B cell (primary cell): ENCODE data around the gene FAIM2. TPM values are rescaled to one million over a fixed set of nuclear protein-coding genes. Genes with fewer than 3 reads are reported as not detected.

Experiments used
- ATAC-seq: fragments of 200-7000 bp; cut with Tn5 transposase; one replicate; pipeline ENCODE4 v1.10.0; 2021; ENCODE audit warnings: low read depth, mild to moderate bottlenecking, moderate number of reproducible peaks, moderate library complexity
- CTCF ChIA-PET: fragments of 350-600 bp; sonication (Branson Sonifier 250); formaldehyde crosslinking; loops from one replicate; lab custom pipeline; 2021; ENCODE audit warnings: antibody characterized with exemption, inconsistent platforms; lab: Charles Lee
- POLR2A ChIA-PET: fragments of 350-600 bp; sonication (Branson Sonifier 250); formaldehyde crosslinking; loops from one replicate; lab custom pipeline; 2021; ENCODE audit warnings: antibody characterized with exemption; lab: Charles Lee
- DNase-seq: peaks from one replicate; pipeline ENCODE4 v3.0.0; 2013
- H2AFZ ChIP-seq: 2 replicates; pipeline ENCODE4 v1.6.1; 2012; ENCODE audit warnings: mild to moderate bottlenecking, low read depth, low read length; ENCODE audit not compliant: insufficient read depth, poor library complexity, severe bottlenecking
- H3K27ac ChIP-seq, 2 donors: 1 replicate in 1 of 2; 2 replicates in 1 of 2; pipeline ENCODE4 v1.5.1; 2012 to 2013; ENCODE audit warnings: low read length in 2 of 2, mild to moderate bottlenecking in 2 of 2, moderate library complexity in 1 of 2
- H3K27me3 ChIP-seq, 4 experiments: fragments of 200-600 bp in 1 of 4; sonication (generic) in 1 of 4; replicated peaks in 1 of 4; 1 replicate in 2 of 4; 2 replicates in 2 of 4; pipeline versions ENCODE4 v1.6.1 to v1.7.0; 2013 to 2016; ENCODE audit warnings: low read length in 3 of 4, mild to moderate bottlenecking in 2 of 4, mixed read lengths in 1 of 4, moderate library complexity in 1 of 4; ENCODE audit not compliant: insufficient read depth in 4 of 4, control insufficient read depth in 3 of 4; ENCODE audit errors: control extremely low read depth in 1 of 4
- H3K36me3 ChIP-seq, 2 experiments: replicated peaks in 1 of 2; 1 replicate in 1 of 2; 2 replicates in 1 of 2; pipeline versions ENCODE4 v1.6.1 to v1.7.1; 2013; ENCODE audit warnings: low read length in 1 of 2; ENCODE audit not compliant: insufficient read depth in 2 of 2, control insufficient read depth in 1 of 2; ENCODE audit errors: control extremely low read depth in 1 of 2, extremely low read depth in 1 of 2
- H3K4me1 ChIP-seq, 2 donors: fragments of 200-600 bp in 1 of 2; sonication (generic) in 1 of 2; 1 replicate in 1 of 2; 2 replicates in 1 of 2; pipeline versions ENCODE4 v1.5.1 to v1.6.1; 2013 to 2017; ENCODE audit warnings: low read length in 2 of 2; ENCODE audit not compliant: control insufficient read depth in 2 of 2, insufficient read depth in 2 of 2
- H3K4me2 ChIP-seq: replicated peaks from 2 replicates; pipeline ENCODE3; 2012; ENCODE audit warnings: mild to moderate bottlenecking, low read depth, low read length; ENCODE audit not compliant: poor library complexity, severe bottlenecking
- H3K4me3 ChIP-seq, 5 experiments: fragments of 200-600 bp in 1 of 5; sonication (generic) in 1 of 5; 1 replicate in 3 of 5; 2 replicates in 2 of 5; pipeline versions ENCODE4 v1.5.1 to v1.7.0; 2011 to 2016; ENCODE audit warnings: low read length in 4 of 5, mild to moderate bottlenecking in 4 of 5, low read depth in 2 of 5, control low read depth in 1 of 5, moderate library complexity in 1 of 5; ENCODE audit not compliant: insufficient read depth in 1 of 5; ENCODE audit errors: control extremely low read depth in 1 of 5, extremely low read depth in 1 of 5
- H3K79me2 ChIP-seq: fragments of 200-600 bp; sonication (generic); one replicate; pipeline ENCODE4 v1.6.0; 2016; ENCODE audit warnings: low read length; ENCODE audit not compliant: control insufficient read depth, insufficient read depth
- H3K9ac ChIP-seq: fragments of 200-600 bp; sonication (generic); 2 replicates; pipeline ENCODE4 v1.6.1; 2017; ENCODE audit warnings: mild to moderate bottlenecking, low read length, moderate library complexity
- H3K9me3 ChIP-seq, 3 donors: one replicate each; pipeline versions ENCODE4 v1.6.1 to v1.7.1; 2013; ENCODE audit warnings: low read length in 2 of 3; ENCODE audit not compliant: control insufficient read depth in 2 of 3, insufficient read depth in 1 of 3; ENCODE audit errors: control extremely low read depth in 1 of 3
- H4K20me1 ChIP-seq: 2 replicates; pipeline ENCODE4 v1.6.0; 2012; ENCODE audit warnings: mild to moderate bottlenecking, low read length; ENCODE audit not compliant: insufficient read depth, control insufficient read depth, poor library complexity, severe bottlenecking
- H3K27ac Mint-ChIP-seq: one replicate; pipeline ENCODE4 v1.8.0; 2021; ENCODE audit warnings: mixed read lengths
- H3K27me3 Mint-ChIP-seq: one replicate; pipeline ENCODE4 v1.8.0; 2021; ENCODE audit warnings: mixed read lengths
- H3K4me1 Mint-ChIP-seq: one replicate; pipeline ENCODE4 v1.8.0; 2021; ENCODE audit warnings: mixed read lengths
- H3K4me3 Mint-ChIP-seq: one replicate; pipeline ENCODE4 v1.8.0; 2021; ENCODE audit warnings: mixed read lengths
- H3K9me3 Mint-ChIP-seq: one replicate; pipeline ENCODE4 v1.8.0; 2022; ENCODE audit warnings: mixed read lengths; ENCODE audit not compliant: insufficient read depth
- EZH2 ChIP-seq: IDR thresholded peaks from 2 replicates; pipeline ENCODE4 v1.6.1; 2012; ENCODE audit warnings: borderline replicate concordance, low read depth, mild to moderate bottlenecking, moderate library complexity, low read length; ENCODE audit not compliant: insufficient read depth, poor library complexity, severe bottlenecking
- WGBS: methylation state at CpG from one replicate; pipeline ENCODE4 v1.1.5; 2013; ENCODE audit warnings: missing lambda C conversion rate; ENCODE audit not compliant: insufficient coverage; 5-methylcytosine and 5-hydroxymethylcytosine counted together
- intact Hi-C: fragments of 100-400 bp; cut with micrococcal nuclease; formaldehyde crosslinking; loops from one replicate; pipeline ENCODE4 v1.10.0; 2022
- polyA plus RNA-seq: library from polyadenylated mRNA; depleted of rRNA; stranded (reverse); fragments of >200 nt; gene quantifications from 2 replicates; pipeline ENCODE4 v1.2.3, GENCODE V29; 2012
- total RNA-seq, 2 donors: library from RNA; stranded (reverse); fragments of 120-200 nt in 1 of 2; gene quantifications; 1 replicate in 1 of 2; 2 replicates in 1 of 2; pipeline versions ENCODE4 v1.2.3 to v1.2.4, GENCODE V29; 2013 to 2022
- TF ChIP-seq, protein P1 (sequence below): fragments of 200-600 bp; IDR thresholded peaks from one replicate; pipeline ENCODE4 v1.8.0; 2022; ENCODE audit warnings: antibody characterized with exemption, mild to moderate bottlenecking

FAIM2 gene
- total and polyA plus RNA-seq, 2 donors (not counting 1 experiment from before 2014, with no cell fraction given), result not detected

DNA sequence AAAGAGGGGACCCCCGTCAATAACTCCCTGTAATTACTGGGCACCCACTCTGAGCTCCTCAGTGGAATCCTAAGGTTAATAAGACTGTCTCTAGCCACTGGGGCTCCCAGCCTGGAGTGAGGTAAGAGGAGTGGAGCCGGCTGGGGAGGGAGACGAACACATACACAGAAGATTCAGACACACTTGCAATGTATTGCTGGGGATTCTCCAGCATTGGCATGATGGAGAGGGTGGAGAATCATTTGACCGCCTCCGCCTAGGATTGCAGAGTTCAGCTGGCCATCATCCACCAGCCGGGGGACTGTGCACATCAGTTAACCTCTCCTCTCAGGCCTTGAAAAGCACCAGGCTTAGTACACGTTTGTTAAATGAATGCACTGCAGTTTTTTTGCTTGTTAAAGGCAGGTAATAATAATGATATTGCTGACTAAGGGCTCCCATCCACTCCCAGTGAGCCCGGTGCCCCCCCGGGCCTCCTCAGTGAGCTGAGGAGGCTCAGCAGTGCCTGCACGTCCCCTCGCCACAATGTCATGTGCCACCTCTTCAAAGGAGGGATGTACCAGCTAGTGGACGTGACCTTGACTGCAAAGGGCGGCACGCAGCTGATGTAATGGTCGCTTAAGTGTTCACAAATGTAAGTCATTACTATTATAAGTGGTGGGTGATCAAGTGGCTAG lies 20.3 kb upstream of the FAIM2 start:
- H3K79me2 ChIP-seq, result no peaks in the 10 kb centered on the region
- ATAC-seq (no peak), DNase-seq (no peak)
- WGBS, result 89% methylated on average over 4 of the region's 15 CpGs
- intact Hi-C loops, result no loop called here
- H2AFZ ChIP-seq, result no peak overlapping the region
- H3K27ac Mint-ChIP-seq, result no peak overlapping the region
- no peaks in the 10 kb centered on the region for H3K4me1 ChIP-seq
- peaks cover 7% of the 10 kb centered on the region for H3K27me3 Mint-ChIP-seq
- no peaks in the 10 kb centered on the region for H3K4me1 Mint-ChIP-seq
- H3K9me3 Mint-ChIP-seq, result no peaks in the 10 kb centered on the region
- no peak overlapping the region for H3K4me3 ChIP-seq
- no peaks in the 10 kb centered on the region for H3K36me3 ChIP-seq
- no peaks in the 10 kb centered on the region for H4K20me1 ChIP-seq
- no peak overlapping the region for H3K4me2 ChIP-seq
- H3K27me3 ChIP-seq, result no peaks in the 10 kb centered on the region
- no peak overlapping the region for H3K27ac ChIP-seq
- H3K9me3 ChIP-seq, result no peaks in the 10 kb centered on the region
- no peak overlapping the region for H3K9ac ChIP-seq
- no peak for TF ChIP-seq EZH2
- TF ChIP-seq, protein P1, sequence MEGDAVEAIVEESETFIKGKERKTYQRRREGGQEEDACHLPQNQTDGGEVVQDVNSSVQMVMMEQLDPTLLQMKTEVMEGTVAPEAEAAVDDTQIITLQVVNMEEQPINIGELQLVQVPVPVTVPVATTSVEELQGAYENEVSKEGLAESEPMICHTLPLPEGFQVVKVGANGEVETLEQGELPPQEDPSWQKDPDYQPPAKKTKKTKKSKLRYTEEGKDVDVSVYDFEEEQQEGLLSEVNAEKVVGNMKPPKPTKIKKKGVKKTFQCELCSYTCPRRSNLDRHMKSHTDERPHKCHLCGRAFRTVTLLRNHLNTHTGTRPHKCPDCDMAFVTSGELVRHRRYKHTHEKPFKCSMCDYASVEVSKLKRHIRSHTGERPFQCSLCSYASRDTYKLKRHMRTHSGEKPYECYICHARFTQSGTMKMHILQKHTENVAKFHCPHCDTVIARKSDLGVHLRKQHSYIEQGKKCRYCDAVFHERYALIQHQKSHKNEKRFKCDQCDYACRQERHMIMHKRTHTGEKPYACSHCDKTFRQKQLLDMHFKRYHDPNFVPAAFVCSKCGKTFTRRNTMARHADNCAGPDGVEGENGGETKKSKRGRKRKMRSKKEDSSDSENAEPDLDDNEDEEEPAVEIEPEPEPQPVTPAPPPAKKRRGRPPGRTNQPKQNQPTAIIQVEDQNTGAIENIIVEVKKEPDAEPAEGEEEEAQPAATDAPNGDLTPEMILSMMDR, result no peak
- H3K4me3 Mint-ChIP-seq, result no peak overlapping the region
- ChIA-PET POLR2A (no interaction called here), CTCF (no interaction called here)

DNA sequence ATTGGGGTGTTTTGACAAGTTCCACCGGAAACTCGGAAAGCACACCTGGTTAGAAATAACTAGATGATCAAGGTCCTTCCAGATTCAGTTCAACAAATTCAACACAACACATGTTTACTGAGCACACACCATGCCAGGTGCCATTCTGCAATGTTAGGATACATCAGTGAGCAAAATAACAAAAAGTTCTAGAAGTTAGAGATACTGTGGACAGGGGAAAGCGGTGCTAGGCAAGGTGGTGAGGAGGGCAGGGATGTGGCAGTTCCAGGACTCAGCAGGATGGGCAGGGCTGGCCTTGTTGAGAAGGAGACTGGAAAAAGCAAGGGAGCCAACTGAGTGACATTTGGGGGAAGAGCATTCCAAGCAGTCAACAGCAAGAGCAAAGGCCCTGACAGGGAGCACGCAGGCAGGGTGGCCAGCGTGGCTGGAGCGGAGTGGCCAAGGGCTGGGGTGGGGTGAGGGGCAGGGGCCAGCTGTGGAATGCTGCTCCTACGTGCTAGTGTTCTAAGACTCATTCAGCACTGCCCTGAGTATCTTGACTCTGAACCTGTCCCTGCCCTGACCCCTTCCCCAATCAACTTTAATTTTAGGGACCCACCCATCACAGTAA lies 19.4 kb upstream of the FAIM2 start:
- no peaks in the 10 kb centered on the region for H3K79me2 ChIP-seq
- CTCF ChIA-PET, result no interaction called here
- WGBS, result 88% methylated on average over 1 of the region's 7 CpGs
- H2AFZ ChIP-seq, result no peak overlapping the region
- H3K4me2 ChIP-seq, result no peak overlapping the region
- H3K4me3 ChIP-seq, result no peak overlapping the region
- no peaks in the 10 kb centered on the region for H3K27me3 ChIP-seq
- no peaks in the 10 kb centered on the region for H3K4me1 Mint-ChIP-seq
- no peaks in the 10 kb centered on the region for H3K9me3 ChIP-seq
- ATAC-seq (no peak), DNase-seq (no peak)
- H3K4me1 ChIP-seq, result no peaks in the 10 kb centered on the region
- no peaks in the 10 kb centered on the region for H4K20me1 ChIP-seq
- no peaks in the 10 kb centered on the region for H3K9me3 Mint-ChIP-seq
- H3K27ac Mint-ChIP-seq, result no peak overlapping the region
- H3K27me3 Mint-ChIP-seq, result peaks cover 7% of the 10 kb centered on the region
- POLR2A ChIA-PET, result no interaction called here
- intact Hi-C loops, result no loop called here
- H3K36me3 ChIP-seq, result no peaks in the 10 kb centered on the region
- TF ChIP-seq, protein P1, result no peak
- no peak for TF ChIP-seq EZH2
- no peak overlapping the region for H3K4me3 Mint-ChIP-seq
- no peak overlapping the region for H3K9ac ChIP-seq
- no peak overlapping the region for H3K27ac ChIP-seq
